ENCODE results near the gene CAD. TPM values are rescaled to one million over a fixed set of nuclear protein-coding genes. Genes with fewer than 3 reads are reported as not detected.

The CAD gene
- total RNA-seq, 1 donor from 2014 or later: 60.0 TPM

- no peak overlapping the region for H3K4me3 ChIP-seq (ENCODE audit: low read depth, low read length)
- H3K36me3 ChIP-seq (ENCODE audit: control insufficient read depth, insufficient read depth, low read length): no peaks in the 10 kb centered on the region
- no peak for DNase-seq (ENCODE audit: low read depth)
- no peak for TF ChIP-seq CTCF (IDR thresholded peaks at IDR 0.05; ENCODE audit: insufficient read depth, low read length, poor library complexity, severe bottlenecking)
- H3K27me3 ChIP-seq (ENCODE audit: control insufficient read depth, insufficient read depth, low read length): peaks cover 17% of the 10 kb centered on the region
Measured at GRCh38 chr2:27281442-27281841, 64.3 kb downstream of the CAD start.

- no peak within 1 kb of the TSS for H3K4me3 ChIP-seq (ENCODE audit: low read depth, low read length)
- H3K27me3 ChIP-seq (ENCODE audit: control insufficient read depth, insufficient read depth, low read length): peaks cover 17% of the 10 kb centered on the region
- DNase-seq (ENCODE audit: low read depth): no peak
- TF ChIP-seq CTCF (IDR thresholded peaks at IDR 0.05; ENCODE audit: insufficient read depth, low read length, poor library complexity, severe bottlenecking): no peak
- H3K36me3 ChIP-seq (ENCODE audit: control insufficient read depth, insufficient read depth, low read length): no peaks in the 10 kb centered on the region
Measured at GRCh38 chr2:27281855-27282559, 64.8 kb downstream of the CAD start, which contains the start of gene TRIM54. Gene TRIM54 (plus strand): TSS chr2:27282429. CDS start chr2:27282732, 303 bp downstream.

GRCh38 chr2:27282892-27283291, 65.7 kb downstream of the CAD start:
- Histone ChIP-seq H3K4me3 (ENCODE audit: low read depth, low read length) (no peak overlapping the region), H3K36me3 (ENCODE audit: control insufficient read depth, insufficient read depth, low read length) (no peaks in the 10 kb centered on the region), H3K27me3 (ENCODE audit: control insufficient read depth, insufficient read depth, low read length) (peaks cover 13% of the 10 kb centered on the region)
- no peak for DNase-seq (ENCODE audit: low read depth)
- no peak for TF ChIP-seq CTCF (IDR thresholded peaks at IDR 0.05; ENCODE audit: insufficient read depth, low read length, poor library complexity, severe bottlenecking)

GRCh38 chr2:27284996-27285395, 67.8 kb downstream of the CAD start:
- no peak for DNase-seq (ENCODE audit: low read depth)
- no peaks in the 10 kb centered on the region for H3K36me3 ChIP-seq (ENCODE audit: control insufficient read depth, insufficient read depth, low read length)
- no peak for TF ChIP-seq CTCF (IDR thresholded peaks at IDR 0.05; ENCODE audit: insufficient read depth, low read length, poor library complexity, severe bottlenecking)
- peaks cover 11% of the 10 kb centered on the region for H3K27me3 ChIP-seq (ENCODE audit: control insufficient read depth, insufficient read depth, low read length)
- H3K4me3 ChIP-seq (ENCODE audit: low read depth, low read length): no peak overlapping the region

GRCh38 chr2:27285481-27285880, 68.3 kb downstream of the CAD start:
- no peak for TF ChIP-seq CTCF (IDR thresholded peaks at IDR 0.05; ENCODE audit: insufficient read depth, low read length, poor library complexity, severe bottlenecking)
- Histone ChIP-seq H3K36me3 (ENCODE audit: control insufficient read depth, insufficient read depth, low read length) (no peaks in the 10 kb centered on the region), H3K27me3 (ENCODE audit: control insufficient read depth, insufficient read depth, low read length) (peaks cover 11% of the 10 kb centered on the region), H3K4me3 (ENCODE audit: low read depth, low read length) (no peak overlapping the region)
- DNase-seq (ENCODE audit: low read depth): no peak

GRCh38 chr2:27288610-27289009, 71.4 kb downstream of the CAD start:
- H3K36me3 ChIP-seq (ENCODE audit: control insufficient read depth, insufficient read depth, low read length): no peaks in the 10 kb centered on the region
- peaks cover 6% of the 10 kb centered on the region for H3K27me3 ChIP-seq (ENCODE audit: control insufficient read depth, insufficient read depth, low read length)
- no peak for DNase-seq (ENCODE audit: low read depth)
- no peak overlapping the region for H3K4me3 ChIP-seq (ENCODE audit: low read depth, low read length)
- TF ChIP-seq CTCF (IDR thresholded peaks at IDR 0.05; ENCODE audit: insufficient read depth, low read length, poor library complexity, severe bottlenecking): no peak
